AG04450 (cell line): ENCODE data around the gene PCSK6. TPM values are rescaled to one million over a fixed set of nuclear protein-coding genes. Genes with fewer than 3 reads are reported as not detected.
A peak's percentile ranks its signal among the peaks of the same experiment; 100 is the strongest.

Experiments used
- CTCF ChIA-PET: fragments of 300-600, 350-600 bp; formaldehyde crosslinking; extraction: SDS; loops from one replicate; lab custom pipeline; 2022; ENCODE audit warnings: antibody characterized with exemption, inconsistent platforms; lab: Charles Lee
- POLR2A ChIA-PET: fragments of 350-600 bp; formaldehyde crosslinking; extraction: SDS; loops from one replicate; lab custom pipeline; 2021; ENCODE audit warnings: antibody characterized with exemption, inconsistent platforms; lab: Yijun Ruan, JAX
- DNase-seq: peaks from one replicate; pipeline ENCODE4 v3.0.0-alpha.2; 2011; ENCODE audit warnings: low read depth, low spot score
- H3K27ac ChIP-seq: one replicate; pipeline ENCODE4 v1.5.1; 2012; ENCODE audit warnings: low read depth, low read length, control low read depth
- H3K27me3 ChIP-seq: one replicate; pipeline ENCODE4 v1.6.0; 2012; ENCODE audit warnings: low read length; ENCODE audit not compliant: control insufficient read depth, insufficient read depth
- H3K4me3 ChIP-seq: 2 replicates; pipeline ENCODE4 v1.5.1; 2011; ENCODE audit warnings: mild to moderate bottlenecking, low read depth, low read length, control low read depth
- H3K9me3 ChIP-seq: 2 replicates; pipeline ENCODE4 v1.5.1; 2012; ENCODE audit warnings: low read length; ENCODE audit not compliant: control insufficient read depth, insufficient read depth
- CTCF ChIP-seq: IDR thresholded peaks from 2 replicates; pipeline ENCODE4 v1.5.1; 2011; ENCODE audit warnings: low read depth, low read length, control low read depth, inconsistent platforms
- polyA plus RNA-seq: library from polyadenylated mRNA; depleted of rRNA; stranded (reverse); fragments of >200 nt; gene quantifications from 2 replicates; pipeline ENCODE4 v1.2.3, GENCODE V29; 2011; rRNA removed

PCSK6 gene
- polyA plus RNA-seq, 1 experiment, result 0.06 TPM

GRCh38 chr15:101255615-101256241, 233.8 kb downstream of the PCSK6 start:
- no peak for TF ChIP-seq CTCF
- Histone ChIP-seq H3K9me3 (no peaks in the 10 kb centered on the region; the same call in 1 of the 2 replicates), H3K27ac (no peak overlapping the region), H3K27me3 (no peaks in the 10 kb centered on the region), H3K4me3 (no peak overlapping the region)
- no peak for DNase-seq
- POLR2A ChIA-PET, result interaction anchor here (0.7 kb wide), 1 partner anchor 39 kb away, joined by 4 read pairs; the partner anchor contains the start of gene SNRPA1
- CTCF ChIA-PET, result interaction anchor here (1.4 to 4.5 kb wide), 6 partner anchors 166 to 247 kb away, joined by 4 to 39 read pairs (median 6); no protein-coding TSS in a partner anchor

DNA sequence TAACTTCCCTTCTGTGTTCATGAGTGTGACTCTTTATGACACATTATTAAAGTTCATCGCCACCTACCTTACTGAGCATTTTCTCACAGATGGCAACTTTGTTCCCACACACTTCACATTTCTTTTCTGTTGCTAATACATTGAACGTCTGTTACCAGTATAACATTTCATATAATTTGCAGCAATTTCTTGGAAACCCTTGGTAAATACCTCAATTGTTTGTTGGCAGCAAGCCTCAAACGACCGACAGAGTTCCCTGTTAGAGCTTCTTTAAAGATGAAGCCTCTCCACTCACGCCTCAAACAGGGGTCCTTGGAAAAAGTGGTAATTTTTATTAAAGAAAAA, 234.5 kb downstream of the PCSK6 start:
- Histone ChIP-seq H3K27me3 (no peaks in the 10 kb centered on the region), H3K9me3 (no peaks in the 10 kb centered on the region; the same call in 1 of the 2 replicates), H3K4me3 (no peak overlapping the region), H3K27ac (no peak overlapping the region)
- CTCF ChIA-PET, result interaction anchor here (1.6 to 4.5 kb wide), 5 partner anchors 165 to 241 kb away, joined by 4 to 39 read pairs (median 6); no protein-coding TSS in a partner anchor
- no peak for TF ChIP-seq CTCF
- no peak for DNase-seq
- POLR2A ChIA-PET, result no interaction called here

GRCh38 chr15:101254157-101255050, 235.1 kb downstream of the PCSK6 start:
- H3K27me3 ChIP-seq, result no peaks in the 10 kb centered on the region

More at GRCh38 chr15:101254157-101255050, 235.1 kb downstream of the PCSK6 start:
- DNase-seq, result no peak
- no peak for TF ChIP-seq CTCF
- Histone ChIP-seq H3K4me3 (no peak overlapping the region), H3K9me3 (no peaks in the 10 kb centered on the region; the same call in 1 of the 2 replicates), H3K27ac (peak overlapping the region; percentile 11)
- CTCF ChIA-PET, result interaction anchor here (1.6 to 4.5 kb wide), 6 partner anchors 165 to 246 kb away, joined by 4 to 39 read pairs (median 8); no protein-coding TSS in a partner anchor
- POLR2A ChIA-PET, result no interaction called here

Other genes starting within 250 kb of the PCSK6 start
- 44.6 and 49.2 TPM in 2 replicates for gene CHSY1, start 237.7 kb downstream of the PCSK6 start, polyA plus RNA-seq
- 79.9 and 100 TPM in 2 replicates for gene SELENOS, start 212.2 kb downstream of the PCSK6 start, polyA plus RNA-seq
- gene SNRPA1, start 194.5 kb downstream of the PCSK6 start, polyA plus RNA-seq, result 46.4 and 57.0 TPM in 2 replicates
- 49.0 and 64.2 TPM in 2 replicates for gene TM2D3, start 162.7 kb upstream of the PCSK6 start, polyA plus RNA-seq
- gene TARS3, start 234.8 kb upstream of the PCSK6 start, polyA plus RNA-seq, result 7.2 and 8.5 TPM in 2 replicates